HEK293 (cell line): ENCODE results near the gene KCND2.

ENCODE experiments used
- CTCF ChIA-PET: fragments of 350-600 bp; formaldehyde crosslinking; extraction: SDS; loops from one replicate; lab custom pipeline; 2021; ENCODE audit warnings: antibody characterized with exemption; lab: Yijun Ruan, JAX
- POLR2A ChIA-PET: fragments of 300-600 bp; formaldehyde crosslinking; extraction: SDS; loops from one replicate; lab custom pipeline; 2020; ENCODE audit warnings: antibody characterized with exemption, inconsistent platforms; lab: Yijun Ruan, JAX
- H3K27ac ChIP-seq: fragments of 200-500 bp; sonication (Bioruptor generic); 2 replicates; pipeline ENCODE4 v1.5.1; 2014; ENCODE audit warnings: low read depth, low read length, control low read depth, inconsistent platforms; ENCODE audit errors: extremely low read depth
- H3K36me3 ChIP-seq, 2 experiments: fragments of 200-500 bp in 1 of 2; sonication (Bioruptor generic) in 1 of 2; 1 replicate in 1 of 2; 2 replicates in 1 of 2; pipeline ENCODE4 v1.5.1; 2014 to 2017; ENCODE audit warnings: inconsistent platforms in 2 of 2, low read length in 2 of 2; ENCODE audit not compliant: control insufficient read depth in 2 of 2, insufficient read depth in 1 of 2
- H3K4me1 ChIP-seq: fragments of 200-500 bp; sonication (Bioruptor generic); 2 replicates; pipeline ENCODE4 v1.5.1; 2014; ENCODE audit warnings: mild to moderate bottlenecking, low read length, inconsistent platforms; ENCODE audit not compliant: control insufficient read depth, insufficient read depth
- H3K4me3 ChIP-seq: 2 replicates; pipeline ENCODE4 v1.5.1; 2011; ENCODE audit warnings: low read depth, mild to moderate bottlenecking, control low read depth, low read length, moderate library complexity
- H3K9me3 ChIP-seq: fragments of 200-500 bp; sonication (Bioruptor generic); 2 replicates; pipeline ENCODE4 v1.5.1; 2014; ENCODE audit warnings: low read depth, low read length, inconsistent platforms; ENCODE audit not compliant: control insufficient read depth, insufficient read depth
- EGR2 ChIP-seq: fragments of 450-650 bp; formaldehyde crosslinking; IDR thresholded peaks from 2 replicates; pipeline ENCODE4 v1.5.1; 2016; ENCODE audit warnings: low read depth, missing biosample characterization, missing genetic modification characterization
- GLIS1 ChIP-seq: fragments of 450-650 bp; formaldehyde crosslinking; IDR thresholded peaks from 2 replicates; pipeline ENCODE4 v1.5.1; 2016; ENCODE audit warnings: missing biosample characterization, missing genetic modification characterization
- GLIS2 ChIP-seq: fragments of 450-650 bp; formaldehyde crosslinking; IDR thresholded peaks from 2 replicates; pipeline ENCODE4 v1.5.1; 2016; ENCODE audit warnings: missing biosample characterization, missing genetic modification characterization
- MYNN ChIP-seq: fragments of 450-650 bp; formaldehyde crosslinking; IDR thresholded peaks from 2 replicates; pipeline ENCODE4 v1.5.1; 2016; ENCODE audit warnings: missing biosample characterization, missing genetic modification characterization, borderline replicate concordance
- PRDM1 ChIP-seq: fragments of 450-650 bp; formaldehyde crosslinking; IDR thresholded peaks from 2 replicates; pipeline ENCODE4; 2016; ENCODE audit warnings: missing biosample characterization, missing genetic modification characterization
- SP3 ChIP-seq: fragments of 450-650 bp; formaldehyde crosslinking; IDR thresholded peaks from 2 replicates; pipeline ENCODE4 v1.5.1; 2016; ENCODE audit warnings: missing biosample characterization, missing genetic modification characterization
- YY1 ChIP-seq: fragments of 450-650 bp; formaldehyde crosslinking; IDR thresholded peaks from 2 replicates; pipeline ENCODE4 v1.5.1; 2018; ENCODE audit warnings: missing biosample characterization, missing genetic modification characterization
- ZBTB21 ChIP-seq: fragments of 450-650 bp; formaldehyde crosslinking; IDR thresholded peaks from 2 replicates; pipeline ENCODE4 v1.5.1; 2017; ENCODE audit warnings: missing biosample characterization, missing genetic modification characterization
- ZBTB44 ChIP-seq: fragments of 450-650 bp; IDR thresholded peaks from 2 replicates; pipeline ENCODE4 v1.5.1; 2018; ENCODE audit warnings: missing biosample characterization, mild to moderate bottlenecking, missing genetic modification characterization
- ZBTB7A ChIP-seq: fragments of 450-650 bp; formaldehyde crosslinking; IDR thresholded peaks from 2 replicates; pipeline ENCODE4 v1.5.1; 2016; ENCODE audit warnings: low read depth, missing biosample characterization, missing genetic modification characterization
- ZFHX2 ChIP-seq: fragments of 450-650 bp; formaldehyde crosslinking; conservative IDR thresholded peaks from 2 replicates; pipeline ENCODE4 v1.5.1; 2016; ENCODE audit warnings: missing biosample characterization, missing genetic modification characterization
- ZNF114 ChIP-seq: fragments of 450-650 bp; formaldehyde crosslinking; IDR thresholded peaks from 2 replicates; pipeline ENCODE4 v1.5.0; 2017; ENCODE audit warnings: missing biosample characterization, missing genetic modification characterization
- ZNF202 ChIP-seq: fragments of 450-650 bp; formaldehyde crosslinking; IDR thresholded peaks from 2 replicates; pipeline ENCODE4 v1.5.1; 2016; ENCODE audit warnings: missing biosample characterization, missing genetic modification characterization, borderline replicate concordance
- ZNF324 ChIP-seq: fragments of 450-650 bp; formaldehyde crosslinking; IDR thresholded peaks from 2 replicates; pipeline ENCODE4 v1.5.1; 2016; ENCODE audit warnings: missing biosample characterization, missing genetic modification characterization
- ZNF335 ChIP-seq: fragments of 450-650 bp; formaldehyde crosslinking; conservative IDR thresholded peaks from 2 replicates; pipeline ENCODE4 v1.5.1; 2016; ENCODE audit warnings: missing biosample characterization, missing genetic modification characterization
- ZNF341 ChIP-seq: fragments of 450-650 bp; formaldehyde crosslinking; IDR thresholded peaks from 2 replicates; pipeline ENCODE4; 2016; ENCODE audit warnings: low read depth, missing biosample characterization, missing genetic modification characterization
- ZNF362 ChIP-seq: fragments of 450-650 bp; formaldehyde crosslinking; IDR thresholded peaks from 2 replicates; pipeline ENCODE4 v1.5.1; 2016; ENCODE audit warnings: missing biosample characterization, missing genetic modification characterization
- ZNF394 ChIP-seq: fragments of 450-650 bp; formaldehyde crosslinking; IDR thresholded peaks from 2 replicates; pipeline ENCODE4 v1.5.1; 2016; ENCODE audit warnings: missing biosample characterization, missing genetic modification characterization, mild to moderate bottlenecking, moderate library complexity, borderline replicate concordance
- ZNF398 ChIP-seq: fragments of 450-650 bp; formaldehyde crosslinking; IDR thresholded peaks from 2 replicates; pipeline ENCODE4 v1.5.1; 2017; ENCODE audit warnings: missing biosample characterization, missing genetic modification characterization
- ZNF404 ChIP-seq: fragments of 450-650 bp; formaldehyde crosslinking; IDR thresholded peaks from 2 replicates; pipeline ENCODE4 v1.5.1; 2017; ENCODE audit warnings: missing biosample characterization, missing genetic modification characterization
- ZNF426 ChIP-seq: fragments of 450-650 bp; formaldehyde crosslinking; IDR thresholded peaks from 2 replicates; pipeline ENCODE4 v1.5.1; 2017; ENCODE audit warnings: missing biosample characterization, missing genetic modification characterization, mild to moderate bottlenecking, inconsistent platforms, moderate library complexity
- ZNF555 ChIP-seq: fragments of 450-650 bp; formaldehyde crosslinking; conservative IDR thresholded peaks from 2 replicates; pipeline ENCODE4 v1.5.1; 2017; ENCODE audit warnings: missing biosample characterization, mild to moderate bottlenecking, missing genetic modification characterization, inconsistent platforms
- ZNF596 ChIP-seq: fragments of 450-650 bp; IDR thresholded peaks from 2 replicates; pipeline ENCODE4 v1.5.0; 2018; ENCODE audit warnings: missing biosample characterization, mild to moderate bottlenecking, missing genetic modification characterization, moderate library complexity
- ZNF645 ChIP-seq: fragments of 450-650 bp; formaldehyde crosslinking; IDR thresholded peaks from 2 replicates; pipeline ENCODE4; 2016; ENCODE audit warnings: missing biosample characterization, missing genetic modification characterization
- ZNF777 ChIP-seq: fragments of 450-650 bp; formaldehyde crosslinking; IDR thresholded peaks from 2 replicates; pipeline ENCODE4 v1.5.1; 2017; ENCODE audit warnings: missing biosample characterization, missing genetic modification characterization, borderline replicate concordance

The KCND2 gene

GRCh38 chr7:120272701-120273475, at the start of gene KCND2:
KCND2 (plus strand) TSS chr7:120273175.
- Histone ChIP-seq H3K9me3 (no peaks in the 10 kb centered on the region), H3K36me3 (no peaks in the 10 kb centered on the region), H3K4me1 (no peaks in the 10 kb centered on the region), H3K27ac (no peak within 1 kb of the TSS), H3K4me3 (peak within 1 kb of the TSS; percentile 42)
- ChIA-PET CTCF (interaction anchor here (0.6 to 2.3 kb wide), 8 partner anchors 8 to 1679 kb away, joined by 3 to 9 read pairs (median 4); no protein-coding TSS in a partner anchor), POLR2A (no interaction called here)
- TF ChIP-seq GLIS2 (tag by site-specific recombination) (peak; percentile 47), GLIS1 (0 out of 2 replicates have a peak, but pooled peaks have one; percentile 33), ZNF324 (tag by site-specific recombination) (no peak), SP3 (tag by site-specific recombination) (0 out of 2 replicates have a peak, but pooled peaks have one; percentile 27), ZNF335 (0 out of 2 replicates have a peak, but pooled peaks have one; percentile 13), ZNF398 (tag by site-specific recombination) (0 out of 2 replicates have a peak, but pooled peaks have one; percentile 18), ZFHX2 (tag by site-specific recombination) (peak; percentile 68), EGR2 (tag by site-specific recombination) (0 out of 2 replicates have a peak, but pooled peaks have one; percentile 19), ZNF777 (tag by site-specific recombination) (0 out of 2 replicates have a peak, but pooled peaks have one; percentile 45), ZBTB7A (no peak), ZNF596 (tag by site-specific recombination) (no peak), ZNF341 (tag by site-specific recombination) (no peak), PRDM1 (tag by site-specific recombination) (peak; percentile 80), ZNF394 (tag by site-specific recombination) (peak; percentile 51; the same call in 1 of the 2 replicates), ZNF202 (peak; percentile 7; the same call in 1 of the 2 replicates), ZNF645 (tag by site-specific recombination) (no peak), ZNF426 (no peak), ZBTB21 (tag by site-specific recombination) (no peak)

GRCh38 chr7:120226188-120226587, 46.8 kb upstream of the KCND2 start:
- Histone ChIP-seq H3K36me3 (no peaks in the 10 kb centered on the region), H3K9me3 (no peaks in the 10 kb centered on the region), H3K4me3 (no peak overlapping the region), H3K4me1 (no peaks in the 10 kb centered on the region), H3K27ac (no peak overlapping the region)
- ChIA-PET CTCF (no interaction called here), POLR2A (no interaction called here)
- TF ChIP-seq ZNF114 (tag by site-specific recombination): no peak
- TF ChIP-seq ZNF362 (tag by site-specific recombination): no peak
- TF ChIP-seq MYNN (tag by site-specific recombination): no peak
- no peak for TF ChIP-seq ZBTB44 (tag by site-specific recombination)
- no peak for TF ChIP-seq ZNF555 (tag by site-specific recombination)
- TF ChIP-seq ZNF404 (tag by site-specific recombination): no peak
- TF ChIP-seq YY1 (tag by site-specific recombination): no peak
